ENCODE results near the gene UTS2R. TPM values are rescaled to one million over a fixed set of nuclear protein-coding genes. Genes with fewer than 3 reads are reported as not detected.
A peak's percentile ranks its signal among the peaks of the same experiment; 100 is the strongest.

UTS2R gene
- total and polyA plus RNA-seq, 3 donors from 2014 or later, result 0.32 to 28.1 (median 3.8) TPM

DNA sequence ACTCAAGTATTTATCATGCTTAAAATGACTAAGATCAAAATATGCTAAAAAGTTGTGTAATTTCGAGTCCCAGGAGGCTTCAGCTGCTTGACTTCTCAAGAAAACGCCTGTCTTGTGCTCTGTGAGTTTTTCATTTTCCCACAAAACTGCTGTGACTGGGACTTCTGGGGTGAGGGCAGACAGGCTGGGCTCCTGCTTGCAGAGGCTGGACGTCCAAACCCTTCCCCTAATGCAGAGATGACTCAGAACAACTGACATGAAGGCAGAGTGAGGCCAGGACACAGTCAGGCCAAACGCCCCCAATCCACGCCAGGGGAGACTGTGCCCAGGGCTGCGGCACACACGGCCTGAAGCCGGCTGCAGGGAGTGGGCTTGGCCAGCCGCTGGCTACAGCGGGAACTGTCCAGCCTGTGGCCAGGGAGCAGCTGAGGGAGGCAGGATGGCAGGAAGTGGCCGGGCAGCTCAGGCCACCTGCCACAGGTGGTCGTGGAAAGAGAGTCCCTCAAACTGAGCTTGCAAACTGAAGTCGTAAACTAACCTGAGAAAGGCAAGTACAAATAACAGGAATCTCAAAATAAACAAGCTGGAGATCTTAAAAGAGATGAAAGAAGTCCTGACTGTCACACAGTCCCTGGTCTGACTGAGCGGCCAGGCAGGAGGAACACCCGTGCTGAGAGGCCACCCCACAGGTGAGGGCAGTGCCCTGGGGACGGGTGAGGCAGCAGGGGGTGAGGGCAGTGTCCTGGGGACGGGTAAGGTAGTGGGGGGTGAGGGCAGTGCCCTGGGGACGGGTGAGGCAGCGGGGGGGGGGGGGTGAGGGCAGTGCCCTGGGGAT is 25.3 kb downstream of the UTS2R start:
- no peaks in the 10 kb centered on the region for H3K36me3 ChIP-seq (ENCODE audit: low read depth, missing control alignments)
- H3K27ac ChIP-seq, result no peak overlapping the region
- H3K27me3 ChIP-seq, result no peaks in the 10 kb centered on the region
- 83% methylated on average over 19 of the region's 19 CpGs for WGBS, 2 donors
- no peaks in the 10 kb centered on the region for H3K9me3 ChIP-seq
- intact Hi-C loops (cut with DNase I; ENCODE audit: low total_unique reads), result no loop called here
- no peak overlapping the region for H3K4me3 ChIP-seq
- H3K4me1 ChIP-seq, result no peaks in the 10 kb centered on the region
- no peak for TF ChIP-seq POLR2A (IDR thresholded peaks at IDR 0.05)
- TF ChIP-seq, protein P1, sequence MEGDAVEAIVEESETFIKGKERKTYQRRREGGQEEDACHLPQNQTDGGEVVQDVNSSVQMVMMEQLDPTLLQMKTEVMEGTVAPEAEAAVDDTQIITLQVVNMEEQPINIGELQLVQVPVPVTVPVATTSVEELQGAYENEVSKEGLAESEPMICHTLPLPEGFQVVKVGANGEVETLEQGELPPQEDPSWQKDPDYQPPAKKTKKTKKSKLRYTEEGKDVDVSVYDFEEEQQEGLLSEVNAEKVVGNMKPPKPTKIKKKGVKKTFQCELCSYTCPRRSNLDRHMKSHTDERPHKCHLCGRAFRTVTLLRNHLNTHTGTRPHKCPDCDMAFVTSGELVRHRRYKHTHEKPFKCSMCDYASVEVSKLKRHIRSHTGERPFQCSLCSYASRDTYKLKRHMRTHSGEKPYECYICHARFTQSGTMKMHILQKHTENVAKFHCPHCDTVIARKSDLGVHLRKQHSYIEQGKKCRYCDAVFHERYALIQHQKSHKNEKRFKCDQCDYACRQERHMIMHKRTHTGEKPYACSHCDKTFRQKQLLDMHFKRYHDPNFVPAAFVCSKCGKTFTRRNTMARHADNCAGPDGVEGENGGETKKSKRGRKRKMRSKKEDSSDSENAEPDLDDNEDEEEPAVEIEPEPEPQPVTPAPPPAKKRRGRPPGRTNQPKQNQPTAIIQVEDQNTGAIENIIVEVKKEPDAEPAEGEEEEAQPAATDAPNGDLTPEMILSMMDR (IDR thresholded peaks at IDR 0.05), result no peak
- DNase-seq, result no peak

DNA sequence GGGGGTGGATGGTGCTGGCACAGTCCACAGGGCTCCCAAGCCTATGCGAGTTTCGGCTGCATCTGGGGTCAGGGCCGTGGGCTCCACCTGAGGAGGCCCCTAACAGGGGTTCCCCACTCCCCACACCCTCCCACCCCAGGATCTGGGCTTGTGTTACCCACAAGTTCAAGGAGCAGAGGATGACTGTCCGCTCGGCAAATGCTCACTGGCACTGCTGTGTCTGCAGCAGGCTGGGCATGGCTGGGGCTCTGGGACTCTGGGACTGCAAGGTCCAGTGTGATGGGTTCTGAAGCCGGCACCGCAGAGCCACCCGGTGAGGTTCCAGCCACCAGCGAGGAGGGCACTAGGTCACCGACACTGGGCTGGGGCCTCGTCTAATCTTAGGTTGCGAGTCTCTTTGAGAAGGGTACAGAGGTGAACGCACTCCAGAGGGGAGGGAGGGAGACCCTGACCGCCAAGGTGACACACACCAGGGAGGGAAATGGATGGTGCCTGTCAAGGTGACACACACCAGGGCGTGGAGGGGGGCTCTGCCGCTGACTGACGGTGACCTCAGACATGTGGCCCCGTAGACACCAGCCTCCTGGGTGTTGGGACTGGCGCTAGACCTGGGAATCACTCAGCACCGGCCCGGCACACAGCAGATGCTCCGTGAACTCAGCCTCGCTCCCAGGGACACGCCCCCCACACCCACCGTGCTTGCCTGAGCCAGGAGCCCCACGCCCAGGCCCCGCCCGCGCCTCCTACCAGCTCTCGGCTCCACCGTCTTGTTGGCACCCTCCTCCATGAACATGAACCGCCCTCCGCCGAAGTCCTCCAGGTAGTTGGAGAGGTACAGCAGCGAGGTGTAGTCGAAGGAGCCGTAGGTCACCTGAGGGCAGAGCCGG is 26.1 kb downstream of the UTS2R start:
- Histone ChIP-seq H3K36me3 (ENCODE audit: low read depth, missing control alignments) (no peaks in the 10 kb centered on the region), H3K27ac (no peak overlapping the region), H3K4me3 (no peak overlapping the region), H3K9me3 (no peaks in the 10 kb centered on the region), H3K27me3 (no peaks in the 10 kb centered on the region), H3K4me1 (no peaks in the 10 kb centered on the region)
- TF ChIP-seq, protein P1 (IDR thresholded peaks at IDR 0.05), result no peak
- no peak for TF ChIP-seq POLR2A (IDR thresholded peaks at IDR 0.05)
- WGBS, 2 donors, result 90 to 95% methylated on average over 37 to 38 of the region's 38 CpGs
- DNase-seq, result no peak
- intact Hi-C loops (cut with DNase I; ENCODE audit: low total_unique reads), result no loop called here

DNA sequence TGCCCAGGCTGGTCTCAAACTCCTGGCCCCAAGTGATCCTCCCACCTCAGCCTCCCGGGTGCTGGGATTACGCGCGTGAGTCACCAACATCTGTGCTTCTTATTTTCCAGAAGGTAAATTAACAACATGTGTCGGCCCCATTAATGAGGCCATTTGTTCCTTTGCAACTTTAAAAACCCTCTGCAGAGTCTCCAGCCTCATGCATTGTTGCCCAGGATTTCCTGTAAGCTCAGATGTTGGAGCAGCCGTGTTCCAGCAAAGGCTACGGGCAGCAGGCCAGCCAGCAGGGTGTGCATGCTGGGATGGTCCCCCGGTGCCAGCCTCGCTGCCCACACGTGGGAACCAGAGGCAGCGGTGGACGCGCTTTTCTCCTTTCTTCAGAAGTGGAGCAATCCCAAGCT is 27.5 kb downstream of the UTS2R start:
- H3K9me3 ChIP-seq, result no peaks in the 10 kb centered on the region
- H3K4me1 ChIP-seq, result no peaks in the 10 kb centered on the region
- no peaks in the 10 kb centered on the region for H3K27me3 ChIP-seq
- no peaks in the 10 kb centered on the region for H3K36me3 ChIP-seq (ENCODE audit: low read depth, missing control alignments)
- DNase-seq, result peak; percentile 68
- H3K27ac ChIP-seq, result no peak overlapping the region
- TF ChIP-seq, protein P1 (IDR thresholded peaks at IDR 0.05), result no peak
- TF ChIP-seq POLR2A (IDR thresholded peaks at IDR 0.05), result no peak
- intact Hi-C loops (cut with DNase I; ENCODE audit: low total_unique reads), result no loop called here
- WGBS, 2 donors, result 52 to 64% methylated on average over 13 of the region's 13 CpGs
- no peak overlapping the region for H3K4me3 ChIP-seq

DNA sequence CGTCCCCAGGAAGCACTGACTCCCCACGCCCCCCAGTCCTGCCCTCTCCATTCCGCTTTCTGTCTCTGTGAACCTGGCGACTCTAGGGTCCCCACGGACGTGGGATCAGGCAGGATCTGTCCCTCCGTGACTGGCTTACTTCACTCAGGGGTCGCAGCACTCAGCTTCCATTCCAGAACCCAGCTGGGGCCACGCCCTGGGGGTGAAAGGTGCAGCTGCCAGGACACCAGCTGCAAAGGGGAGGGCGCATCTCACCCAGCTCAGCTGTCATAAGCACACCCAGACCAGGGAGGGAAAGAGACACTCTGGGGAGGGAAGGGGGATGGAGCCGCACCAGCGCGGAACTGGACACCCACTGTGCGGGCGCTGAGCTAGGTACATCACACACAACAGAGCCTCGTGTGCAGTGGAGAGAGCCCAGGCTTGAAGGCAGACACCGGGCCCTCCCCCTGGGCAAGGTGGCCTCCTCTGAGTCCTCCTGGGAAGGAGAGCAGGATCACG is 28.1 kb downstream of the UTS2R start:
- Histone ChIP-seq H3K27me3 (no peaks in the 10 kb centered on the region), H3K4me1 (no peaks in the 10 kb centered on the region), H3K27ac (no peak overlapping the region), H3K9me3 (no peaks in the 10 kb centered on the region), H3K4me3 (no peak overlapping the region), H3K36me3 (ENCODE audit: low read depth, missing control alignments) (no peaks in the 10 kb centered on the region)
- DNase-seq, result no peak
- 85 to 90% methylated on average over 5 to 18 of the region's 18 CpGs for WGBS, 2 donors
- intact Hi-C loops (cut with DNase I; ENCODE audit: low total_unique reads), result no loop called here
- TF ChIP-seq, protein P1 (IDR thresholded peaks at IDR 0.05), result no peak
- TF ChIP-seq POLR2A (IDR thresholded peaks at IDR 0.05), result no peak
